ENCODE data around the gene SLC35E4.

The SLC35E4 gene

DNA sequence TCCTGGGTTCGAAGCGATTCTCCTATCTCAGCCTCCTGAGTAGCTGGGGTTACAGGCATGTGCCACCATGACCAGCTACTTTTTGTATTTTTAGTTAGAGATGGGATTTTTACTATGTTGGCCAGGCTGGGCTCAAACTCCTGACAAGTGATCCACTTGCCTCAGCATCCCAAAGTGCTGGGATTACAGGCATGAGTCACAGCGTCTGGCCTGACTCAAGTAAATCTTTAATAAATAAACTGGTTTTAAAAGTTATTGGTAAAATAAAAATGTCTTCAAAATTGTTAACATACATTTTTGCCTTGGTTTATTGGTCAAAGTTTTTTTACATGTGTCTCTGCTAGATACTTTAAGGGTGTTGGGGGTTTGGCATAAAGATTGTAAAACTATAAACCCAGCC lies 36.6 kb upstream of the SLC35E4 start:
- Histone ChIP-seq H2AFZ (ENCODE audit: low read length) (no peak overlapping the region), H3K4me2 (ENCODE audit: low read length) (no peak overlapping the region), H3K27me3 (ENCODE audit: insufficient read depth, low read length) (peaks cover 4% of the 10 kb centered on the region; the same call in 1 of the 2 replicates), H3F3A (ENCODE audit: insufficient read depth, low read length) (no peaks in the 10 kb centered on the region), H3K36me3 (ENCODE audit: insufficient read depth, low read length) (no peaks in the 10 kb centered on the region), H3K9ac (ENCODE audit: low read length) (no peak overlapping the region), H3K9me3 (ENCODE audit: low read length) (no peaks in the 10 kb centered on the region), H3K9me2 (ENCODE audit: low read depth, low read length) (no peaks in the 10 kb centered on the region), H3K4me1 (ENCODE audit: insufficient read depth, low read length, severe bottlenecking) (no peaks in the 10 kb centered on the region), H4K20me1 (ENCODE audit: insufficient read depth, low read length) (no peaks in the 10 kb centered on the region), H3K79me2 (ENCODE audit: insufficient read depth, low read length) (no peaks in the 10 kb centered on the region), H3K27ac (ENCODE audit: low read depth, low read length, poor library complexity, severe bottlenecking) (no peak overlapping the region), H3K4me3 (ENCODE audit: low read depth, low read length, poor library complexity, severe bottlenecking) (no peak overlapping the region)
- TF ChIP-seq CTCF (IDR thresholded peaks at IDR 0.05; ENCODE audit: low read length), result no peak
- no peak for TF ChIP-seq EZH2 (IDR thresholded peaks at IDR 0.05; ENCODE audit: borderline replicate concordance, low read length)

GRCh38 chr22:30600921-30601320 lies 34.7 kb upstream of the SLC35E4 start:
- no peak overlapping the region for H3K4me3 ChIP-seq (ENCODE audit: low read depth, low read length, poor library complexity, severe bottlenecking)
- no peak overlapping the region for H3K4me2 ChIP-seq (ENCODE audit: low read length)
- H3K9me2 ChIP-seq (ENCODE audit: low read depth, low read length), result no peaks in the 10 kb centered on the region
- H3F3A ChIP-seq (ENCODE audit: insufficient read depth, low read length), result no peaks in the 10 kb centered on the region
- H2AFZ ChIP-seq (ENCODE audit: low read length), result no peak overlapping the region
- peaks cover 4% of the 10 kb centered on the region; the same call in 1 of the 2 replicates for H3K27me3 ChIP-seq (ENCODE audit: insufficient read depth, low read length)
- peaks cover 6% of the 10 kb centered on the region for H3K4me1 ChIP-seq (ENCODE audit: insufficient read depth, low read length, severe bottlenecking)
- H4K20me1 ChIP-seq (ENCODE audit: insufficient read depth, low read length), result no peaks in the 10 kb centered on the region
- H3K79me2 ChIP-seq (ENCODE audit: insufficient read depth, low read length), result no peaks in the 10 kb centered on the region
- H3K9me3 ChIP-seq (ENCODE audit: low read length), result no peaks in the 10 kb centered on the region
- H3K27ac ChIP-seq (ENCODE audit: low read depth, low read length, poor library complexity, severe bottlenecking), result no peak overlapping the region
- H3K9ac ChIP-seq (ENCODE audit: low read length), result no peak overlapping the region
- TF ChIP-seq CTCF (IDR thresholded peaks at IDR 0.05; ENCODE audit: low read length) (no peak), EZH2 (IDR thresholded peaks at IDR 0.05; ENCODE audit: borderline replicate concordance, low read length) (no peak)
- H3K36me3 ChIP-seq (ENCODE audit: insufficient read depth, low read length), result no peaks in the 10 kb centered on the region

DNA sequence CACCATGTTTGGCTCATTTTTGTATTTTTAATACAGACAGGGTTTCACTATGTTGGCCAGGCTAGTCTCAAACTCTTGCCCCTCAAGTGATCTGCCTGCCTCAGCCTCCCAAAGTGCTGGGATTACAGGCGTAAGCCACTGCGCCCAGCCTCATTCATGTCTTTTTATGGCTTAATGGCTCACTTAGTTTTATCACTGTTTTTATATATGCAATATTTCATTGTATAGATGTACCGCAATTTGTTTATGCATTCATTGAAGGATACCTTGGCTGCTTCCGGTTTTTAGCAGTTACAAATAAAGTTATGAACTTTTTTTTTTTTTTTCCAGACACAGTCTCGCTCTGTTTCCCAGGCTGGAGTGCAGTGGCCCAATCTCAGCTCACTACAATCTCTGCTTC lies 34.1 kb upstream of the SLC35E4 start:
- Histone ChIP-seq H3K36me3 (ENCODE audit: insufficient read depth, low read length) (no peaks in the 10 kb centered on the region), H3K4me2 (ENCODE audit: low read length) (no peak overlapping the region), H2AFZ (ENCODE audit: low read length) (no peak overlapping the region), H3K9me2 (ENCODE audit: low read depth, low read length) (no peaks in the 10 kb centered on the region), H3K27ac (ENCODE audit: low read depth, low read length, poor library complexity, severe bottlenecking) (no peak overlapping the region), H3F3A (ENCODE audit: insufficient read depth, low read length) (no peaks in the 10 kb centered on the region), H3K9me3 (ENCODE audit: low read length) (no peaks in the 10 kb centered on the region), H3K79me2 (ENCODE audit: insufficient read depth, low read length) (no peaks in the 10 kb centered on the region), H3K4me3 (ENCODE audit: low read depth, low read length, poor library complexity, severe bottlenecking) (no peak overlapping the region), H3K4me1 (ENCODE audit: insufficient read depth, low read length, severe bottlenecking) (peaks cover 12% of the 10 kb centered on the region), H3K9ac (ENCODE audit: low read length) (no peak overlapping the region), H3K27me3 (ENCODE audit: insufficient read depth, low read length) (peaks cover 4% of the 10 kb centered on the region; the same call in 1 of the 2 replicates), H4K20me1 (ENCODE audit: insufficient read depth, low read length) (no peaks in the 10 kb centered on the region)
- TF ChIP-seq CTCF (IDR thresholded peaks at IDR 0.05; ENCODE audit: low read length) (no peak), EZH2 (IDR thresholded peaks at IDR 0.05; ENCODE audit: borderline replicate concordance, low read length) (no peak)
